HepG2 (cell line): ENCODE measurements around the gene CIITA. TPM values are rescaled to one million over a fixed set of nuclear protein-coding genes. Genes with fewer than 3 reads are reported as not detected.

Experiments
- CSRNP2 ChIP-seq: sonication (generic); formaldehyde crosslinking; conservative IDR thresholded peaks from 2 replicates; pipeline ENCODE4 v1.8.0; 2022; ENCODE audit warnings: low read depth, missing genetic modification reagents
- E2F2 ChIP-seq: sonication (generic); formaldehyde crosslinking; IDR thresholded peaks from 2 replicates; pipeline ENCODE4 v1.4.0; 2020; ENCODE audit warnings: missing genetic modification reagents, borderline replicate concordance
- HDAC1 ChIP-seq: sonication (generic); formaldehyde crosslinking; IDR thresholded peaks from 2 replicates; pipeline ENCODE4 v1.5.1; 2020; ENCODE audit warnings: mild to moderate bottlenecking, missing genetic modification reagents
- IRF9 ChIP-seq: sonication (generic); formaldehyde crosslinking; IDR thresholded peaks from 2 replicates; pipeline ENCODE4 v1.8.0; 2022; ENCODE audit warnings: missing genetic modification reagents, mild to moderate bottlenecking, borderline replicate concordance
- KMT2A ChIP-seq: sonication (generic); formaldehyde crosslinking; IDR thresholded peaks from 2 replicates; pipeline ENCODE4 v1.4.0; 2020; ENCODE audit warnings: missing genetic modification reagents
- MTA3 ChIP-seq: sonication (generic); formaldehyde crosslinking; IDR thresholded peaks from 2 replicates; pipeline ENCODE4 v1.4.0; 2020; ENCODE audit warnings: missing genetic modification reagents
- MTF2 ChIP-seq: sonication (generic); formaldehyde crosslinking; IDR thresholded peaks from 2 replicates; pipeline ENCODE4 v1.5.0; 2020; ENCODE audit warnings: missing genetic modification reagents, borderline replicate concordance
- NR3C1 ChIP-seq: sonication (generic); formaldehyde crosslinking; IDR thresholded peaks from 2 replicates; pipeline ENCODE4 v1.4.0; 2020; ENCODE audit warnings: missing genetic modification reagents
- RFXANK ChIP-seq: IDR thresholded peaks from 2 replicates; pipeline ENCODE4 v1.6.1; 2016
- SIN3B ChIP-seq: fragments of 150-350 bp; IDR thresholded peaks from 2 replicates; pipeline ENCODE4 v1.6.1; 2014; ENCODE audit warnings: low read length
- TRIM22 ChIP-seq: fragments of 450-650 bp; IDR thresholded peaks from 2 replicates; pipeline ENCODE4 v1.6.1; 2017
- TRIM24 ChIP-seq: sonication (generic); formaldehyde crosslinking; IDR thresholded peaks from 2 replicates; pipeline ENCODE4 v1.8.0; 2022; ENCODE audit warnings: mild to moderate bottlenecking, missing genetic modification reagents
- ZNF616 ChIP-seq: sonication (generic); formaldehyde crosslinking; IDR thresholded peaks from 2 replicates; pipeline ENCODE4 v1.5.0; 2020; ENCODE audit warnings: low read depth, mild to moderate bottlenecking, missing genetic modification reagents
- ZNF687 ChIP-seq: sonication (generic); formaldehyde crosslinking; IDR thresholded peaks from 2 replicates; pipeline ENCODE4 v1.5.1; 2020; ENCODE audit warnings: mild to moderate bottlenecking, missing genetic modification reagents, moderate library complexity
- polyA plus RNA-seq, 8 experiments: library from polyadenylated mRNA; depleted of rRNA in 3 of 8; stranded (reverse) in 7 of 8; unstranded in 1 of 8; fragments of >200 nt; fragmentation: Illumina TruSeq in 4 of 8; extraction: Trizol in 4 of 8; gene quantifications; 2 replicates each; pipeline versions ENCODE4 v1.2.1 to v1.2.3, GENCODE V29; 2011 to 2016; ENCODE audit warnings: low read depth in 4 of 8, missing spikeins in 1 of 8, mixed read lengths in 1 of 8; ENCODE audit not compliant: insufficient read depth in 1 of 8
- total RNA-seq, 5 experiments: library from RNA; depleted of rRNA; stranded (reverse); fragments of >200 nt; fragmentation: Illumina TruSeq; extraction: Trizol; gene quantifications; 2 replicates each; pipeline ENCODE4 v1.2.3, GENCODE V29; 2016; ENCODE audit warnings: low read depth in 1 of 5
- TF ChIP-seq, protein P1 (sequence below): sonication (generic); formaldehyde crosslinking; conservative IDR thresholded peaks from 2 replicates; pipeline ENCODE4 v1.4.0; 2020; ENCODE audit warnings: mild to moderate bottlenecking, missing genetic modification reagents, moderate library complexity

CIITA gene
- total and polyA plus RNA-seq, 2 of the 13 experiments (the other 11 are each of a cell fraction or from before 2014, with no cell fraction given): 0.08 to 0.09 TPM

DNA sequence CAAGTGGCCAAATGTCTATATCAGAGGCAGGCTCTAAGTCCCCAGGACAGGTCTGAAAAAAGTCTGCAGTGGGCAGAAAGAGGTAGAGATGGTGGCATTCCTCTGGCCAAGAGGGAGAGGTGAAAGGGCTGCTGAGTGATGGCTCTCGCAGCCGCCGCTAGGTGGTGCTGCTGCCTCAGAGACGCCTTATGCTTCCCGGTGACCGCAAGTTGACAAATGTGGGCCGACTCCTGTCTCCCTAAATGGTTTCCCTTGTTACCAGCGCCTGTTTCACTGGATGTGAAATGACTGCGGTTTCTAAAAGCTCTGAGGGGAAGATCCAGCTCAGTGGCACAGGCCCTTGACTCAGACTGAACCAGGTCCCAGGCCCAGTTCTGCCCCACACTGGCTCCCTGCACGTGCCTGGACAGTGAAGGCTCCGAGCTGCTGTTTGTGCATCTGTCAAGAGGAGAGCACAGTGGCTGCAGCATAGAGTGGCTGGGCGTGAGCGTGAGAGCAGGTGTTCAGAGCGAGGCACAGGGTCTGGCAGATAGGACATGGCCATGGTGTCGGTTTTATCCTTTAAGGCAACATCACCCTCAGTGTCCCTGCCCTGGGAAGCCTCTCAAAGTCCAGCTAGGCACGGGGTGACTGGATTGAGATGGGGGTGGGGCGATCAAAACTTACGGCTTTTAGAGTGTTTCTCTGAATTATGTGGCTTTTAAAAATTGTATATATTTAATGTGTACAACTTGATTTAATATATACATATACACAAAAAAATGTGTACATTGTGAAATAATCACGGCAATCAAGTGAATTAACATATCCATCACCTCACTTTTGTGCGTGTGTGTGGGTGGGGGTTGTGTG lies 87.3 kb downstream of the CIITA start (continued):
- TF ChIP-seq TRIM22 (no peak), ZNF616 (CRISPR knock-in tag) (no peak), ZNF687 (CRISPR knock-in tag) (peak; percentile 76), NR3C1 (no peak), CSRNP2 (CRISPR knock-in tag) (no peak), IRF9 (CRISPR knock-in tag) (peak; percentile 80; the same call in 1 of the 2 replicates), MTA3 (CRISPR knock-in tag) (no peak), MTF2 (CRISPR knock-in tag) (0 out of 2 replicates have a peak, but pooled peaks have one; percentile 40), RFXANK (CRISPR knock-in tag) (0 out of 2 replicates have a peak, but pooled peaks have one; percentile 54), KMT2A (CRISPR knock-in tag) (peak; percentile 37; the same call in 1 of the 2 replicates), E2F2 (CRISPR knock-in tag) (no peak), HDAC1 (CRISPR knock-in tag) (no peak), TRIM24 (CRISPR knock-in tag) (no peak), SIN3B (0 out of 2 replicates have a peak, but pooled peaks have one; percentile 34)
- TF ChIP-seq, protein P1, sequence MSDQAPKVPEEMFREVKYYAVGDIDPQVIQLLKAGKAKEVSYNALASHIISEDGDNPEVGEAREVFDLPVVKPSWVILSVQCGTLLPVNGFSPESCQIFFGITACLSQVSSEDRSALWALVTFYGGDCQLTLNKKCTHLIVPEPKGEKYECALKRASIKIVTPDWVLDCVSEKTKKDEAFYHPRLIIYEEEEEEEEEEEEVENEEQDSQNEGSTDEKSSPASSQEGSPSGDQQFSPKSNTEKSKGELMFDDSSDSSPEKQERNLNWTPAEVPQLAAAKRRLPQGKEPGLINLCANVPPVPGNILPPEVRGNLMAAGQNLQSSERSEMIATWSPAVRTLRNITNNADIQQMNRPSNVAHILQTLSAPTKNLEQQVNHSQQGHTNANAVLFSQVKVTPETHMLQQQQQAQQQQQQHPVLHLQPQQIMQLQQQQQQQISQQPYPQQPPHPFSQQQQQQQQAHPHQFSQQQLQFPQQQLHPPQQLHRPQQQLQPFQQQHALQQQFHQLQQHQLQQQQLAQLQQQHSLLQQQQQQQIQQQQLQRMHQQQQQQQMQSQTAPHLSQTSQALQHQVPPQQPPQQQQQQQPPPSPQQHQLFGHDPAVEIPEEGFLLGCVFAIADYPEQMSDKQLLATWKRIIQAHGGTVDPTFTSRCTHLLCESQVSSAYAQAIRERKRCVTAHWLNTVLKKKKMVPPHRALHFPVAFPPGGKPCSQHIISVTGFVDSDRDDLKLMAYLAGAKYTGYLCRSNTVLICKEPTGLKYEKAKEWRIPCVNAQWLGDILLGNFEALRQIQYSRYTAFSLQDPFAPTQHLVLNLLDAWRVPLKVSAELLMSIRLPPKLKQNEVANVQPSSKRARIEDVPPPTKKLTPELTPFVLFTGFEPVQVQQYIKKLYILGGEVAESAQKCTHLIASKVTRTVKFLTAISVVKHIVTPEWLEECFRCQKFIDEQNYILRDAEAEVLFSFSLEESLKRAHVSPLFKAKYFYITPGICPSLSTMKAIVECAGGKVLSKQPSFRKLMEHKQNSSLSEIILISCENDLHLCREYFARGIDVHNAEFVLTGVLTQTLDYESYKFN (CRISPR knock-in tag): no peak
